DMS153 treated with DMSO at 0.1 percent for 48 hours (cell line): ENCODE measurements around the gene OR6C70.
"Not testable (repeated sequence)": the region's sequence is repeated elsewhere in the genome, so short reads cannot be mapped to it uniquely, and the experiment has no call there.

Experiments used
- DNase-seq: peaks from one replicate; lab custom pipeline; 2025; ENCODE audit not compliant: unreplicated experiment; lab: John Stamatoyannopoulos, UW

Gene OR6C70

DNA sequence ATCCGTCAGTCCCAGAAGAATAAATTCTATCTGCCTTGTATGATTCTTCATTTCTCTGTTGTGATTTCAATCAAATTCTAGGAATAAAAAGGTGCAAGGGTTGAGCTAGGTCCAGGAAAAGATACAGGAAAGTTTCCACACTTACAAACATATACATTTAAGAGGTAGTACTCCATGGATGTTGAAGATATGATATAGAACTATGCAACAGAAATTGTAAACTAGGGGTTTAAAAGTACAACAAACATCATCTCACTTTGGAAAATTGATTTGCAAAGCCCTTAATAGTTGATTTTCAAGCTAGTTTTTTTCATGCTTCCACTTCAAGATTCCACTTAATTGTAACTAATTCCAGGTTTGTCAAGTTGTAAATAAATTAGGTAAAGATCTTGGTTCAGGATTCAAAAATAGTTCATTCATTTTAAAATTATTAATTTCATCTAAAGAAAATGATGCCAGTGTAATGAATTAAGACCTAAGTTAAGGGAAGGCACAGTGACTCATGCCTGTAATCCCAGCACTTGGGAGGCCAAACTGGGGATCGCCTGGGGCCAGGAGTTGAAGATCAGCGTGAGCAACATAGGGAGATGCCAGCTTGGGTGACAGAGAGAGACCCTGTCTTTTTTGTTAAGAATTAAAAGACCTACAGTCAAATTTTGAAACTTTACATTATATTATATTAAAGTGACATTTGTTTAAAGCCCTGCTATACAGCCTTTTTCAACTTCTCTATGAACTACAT lies at the start of gene OR6C70:
TSS of gene OR6C70 (minus strand) at position 51 of the 742 bp plus-strand sequence. CDS start at position 51, 0 bp downstream.
- no peak for DNase-seq

DNA sequence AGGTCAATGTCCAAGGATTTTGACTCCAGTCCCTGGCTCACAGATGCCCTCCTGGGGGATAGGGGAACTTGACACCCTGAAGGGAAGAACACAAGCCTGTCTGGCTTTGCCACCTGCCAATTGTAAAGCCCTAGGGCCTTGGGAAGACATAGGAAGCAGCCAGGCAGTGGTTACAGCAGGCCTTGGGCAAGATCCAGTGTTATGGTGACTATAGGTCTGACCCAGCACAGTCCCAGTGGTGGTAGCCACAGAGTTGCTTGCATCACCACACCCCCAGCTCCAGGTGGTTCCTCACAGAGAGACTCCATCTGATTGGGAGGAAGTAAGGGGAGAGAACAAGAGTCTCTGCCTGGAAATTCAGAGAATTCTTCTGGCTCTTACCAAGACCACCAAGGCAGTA lies 46.5 kb upstream of the OR6C70 start:
- DNase-seq: no peak

DNA sequence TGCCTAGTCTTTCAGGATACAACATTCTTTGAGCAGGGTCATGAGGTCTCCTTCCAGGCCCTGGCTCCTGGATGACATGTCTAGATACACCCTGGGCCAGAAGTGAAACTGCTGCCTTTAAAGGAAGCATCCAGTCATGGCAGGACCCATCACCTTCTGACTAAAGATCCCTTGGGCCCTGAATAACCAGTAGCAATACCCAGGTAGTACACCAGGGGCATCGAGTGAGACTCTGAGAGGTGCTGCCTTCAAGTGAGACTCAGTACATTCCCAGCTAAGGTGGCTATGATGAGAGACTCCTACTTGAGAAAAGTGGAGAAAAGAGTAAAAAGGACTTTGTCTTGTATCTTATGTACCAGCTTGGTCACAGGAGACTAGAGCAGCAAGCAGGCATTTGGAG lies 45.8 kb upstream of the OR6C70 start:
- no peak for DNase-seq

DNA sequence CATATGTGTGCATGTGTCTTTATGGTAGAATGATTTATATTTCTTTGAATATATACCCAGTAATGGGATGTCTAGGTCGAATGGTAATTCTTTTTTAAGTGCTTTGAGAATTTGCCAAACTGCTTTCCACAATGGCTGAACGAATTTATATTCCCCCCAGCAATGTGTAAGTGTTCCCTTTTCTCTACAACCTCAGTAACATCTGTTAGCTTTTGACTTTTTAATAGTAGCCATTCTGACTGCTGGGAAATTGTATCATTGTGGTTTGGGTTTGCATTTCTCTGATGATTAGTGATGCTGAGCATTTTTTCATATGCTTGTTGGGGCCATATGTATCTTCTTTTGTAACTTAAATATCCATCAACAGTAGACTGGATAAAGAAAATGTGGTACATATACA lies 31.7 kb upstream of the OR6C70 start:
- no peak for DNase-seq

DNA sequence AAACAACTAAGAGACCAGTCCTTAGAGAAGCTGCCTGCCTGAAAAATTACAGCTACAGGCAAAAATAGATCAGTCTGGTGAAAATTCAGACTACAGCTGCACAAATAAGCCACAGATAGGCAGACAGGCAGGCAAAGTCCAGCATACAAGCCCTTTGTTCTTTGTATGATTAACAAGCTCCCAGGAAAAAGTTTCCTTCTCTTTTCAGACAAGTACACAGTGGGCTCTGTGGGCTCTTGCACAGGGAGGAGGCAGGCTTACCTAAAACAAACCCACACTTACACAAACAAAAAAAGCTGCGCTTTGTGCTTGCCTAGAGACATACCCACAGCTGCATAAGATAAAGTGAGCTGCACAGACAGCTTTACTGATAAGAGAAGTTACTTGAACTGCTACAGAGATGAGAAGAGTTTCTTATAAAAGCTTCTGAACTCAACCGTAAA lies 29.9 kb upstream of the OR6C70 start:
- DNase-seq: no peak

DNA sequence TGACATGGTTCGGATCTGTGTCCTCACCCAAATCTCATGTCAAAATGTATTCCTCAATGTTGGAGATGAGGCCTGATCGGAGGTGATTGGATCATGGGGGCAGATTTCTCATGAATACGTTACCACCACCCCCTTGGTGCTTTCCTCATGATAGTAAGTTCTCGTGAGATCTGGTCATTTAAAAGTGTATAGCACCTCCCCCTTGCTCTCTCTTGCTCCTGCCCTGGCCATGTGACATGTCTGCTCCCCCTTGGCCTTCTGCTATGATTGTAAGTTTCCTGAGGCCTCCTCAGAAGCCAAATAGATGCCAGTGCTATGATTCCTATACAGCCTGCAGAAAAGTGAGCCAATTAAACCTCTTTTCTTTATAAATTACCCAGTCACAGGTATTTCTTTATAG lies 29.3 kb upstream of the OR6C70 start:
- no peak for DNase-seq

DNA sequence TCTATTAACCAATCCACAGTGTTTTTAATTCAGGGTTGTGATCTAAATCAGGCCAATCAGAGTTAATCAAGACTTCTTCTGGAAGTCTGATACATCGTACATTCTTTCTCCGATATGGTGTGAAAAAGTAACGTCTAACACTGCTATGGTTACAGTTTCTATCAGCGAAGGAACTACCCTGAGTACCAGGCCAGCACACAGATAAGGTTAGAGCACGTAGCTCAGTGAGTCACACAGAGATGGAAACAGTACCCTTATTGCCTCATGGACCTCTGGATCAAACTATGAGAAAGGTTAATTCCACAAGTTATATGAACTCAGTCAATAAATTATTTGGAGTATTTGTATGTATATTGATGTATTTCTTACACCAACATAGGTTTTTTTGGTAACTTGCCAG lies 25.6 kb upstream of the OR6C70 start:
- no peak for DNase-seq

DNA sequence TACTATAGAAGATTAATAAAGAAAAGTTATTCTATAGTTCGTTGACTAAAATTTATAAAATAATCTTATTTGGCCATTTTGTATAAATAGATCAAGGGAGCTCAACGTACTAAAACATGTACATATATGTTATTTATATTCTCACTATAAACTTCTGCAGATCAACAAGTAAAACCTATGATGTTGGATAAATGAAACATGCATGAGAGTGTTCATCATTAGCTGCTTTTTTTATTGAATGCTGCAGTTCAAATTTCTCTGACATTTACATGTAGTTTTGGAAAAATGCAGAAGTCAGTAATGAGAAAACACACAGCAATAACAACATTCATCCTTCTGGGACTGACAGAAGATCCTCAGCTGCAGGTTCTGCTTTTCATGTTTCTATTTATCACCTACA lies 22.1 kb upstream of the OR6C70 start, which contains the start of gene OR6C68:
TSS of gene OR6C68 (plus strand) at position 301 of the 400 bp plus-strand sequence. CDS start at position 301, 0 bp downstream.
- no peak for DNase-seq

DNA sequence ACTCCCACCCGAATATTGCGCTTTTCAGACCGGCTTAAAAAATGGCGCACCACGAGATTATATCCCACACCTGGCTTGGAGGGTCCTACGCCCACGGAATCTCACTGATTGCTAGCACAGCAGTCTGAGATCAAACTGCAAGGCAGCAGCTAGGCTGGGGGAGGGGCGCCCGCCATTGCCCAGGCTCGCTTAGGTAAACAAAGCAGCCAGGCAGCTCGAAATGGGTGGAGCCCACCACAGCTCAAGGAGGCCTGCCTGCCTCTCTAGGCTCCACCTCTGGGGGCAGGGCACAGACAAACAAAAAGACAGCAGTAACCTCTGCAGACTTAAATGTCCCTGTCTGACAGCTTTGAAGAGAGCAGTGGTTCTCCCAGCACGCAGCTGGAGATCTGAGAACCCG lies 14.3 kb upstream of the OR6C70 start:
- not testable (repeated sequence) for DNase-seq

DNA sequence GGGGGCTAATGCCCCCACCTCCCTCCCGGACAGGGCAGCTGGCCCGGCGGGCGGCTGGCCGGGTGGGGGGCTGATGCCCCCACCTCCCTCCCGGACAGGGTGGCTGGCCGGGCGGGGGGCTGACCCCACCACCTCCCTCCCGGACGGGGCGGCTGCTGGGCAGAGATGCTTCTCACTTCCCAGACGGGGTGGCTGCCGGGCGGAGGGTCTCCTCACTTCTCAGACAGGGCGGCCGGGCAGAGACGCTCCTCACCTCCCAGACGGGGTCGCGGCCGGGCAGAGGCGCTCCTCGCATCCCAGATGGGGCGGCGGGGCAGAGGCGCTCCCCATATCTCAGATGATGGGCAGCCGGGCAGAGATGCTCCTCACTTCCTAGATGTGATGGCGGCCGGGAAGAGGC lies 9.2 kb upstream of the OR6C70 start:
- DNase-seq: not testable (repeated sequence)

DNA sequence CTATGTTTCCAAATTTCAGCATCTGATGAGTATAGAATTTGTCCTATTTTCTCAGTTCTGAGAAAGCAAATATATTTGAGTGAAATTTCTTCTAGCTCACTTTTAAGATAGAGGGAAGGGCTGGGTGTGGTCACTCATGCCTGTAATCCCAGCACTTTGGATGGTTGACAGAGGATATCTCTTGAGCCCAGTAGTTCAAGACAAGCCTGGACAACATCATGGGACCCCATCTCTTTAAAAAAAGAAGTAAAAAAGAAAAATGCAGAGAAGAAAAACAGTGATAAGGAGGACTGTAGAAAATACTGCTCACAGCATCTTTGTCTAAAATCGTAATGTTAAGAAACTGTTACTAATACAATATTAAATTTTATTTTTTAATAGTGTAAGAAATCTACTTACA lies 2.3 kb upstream of the OR6C70 start:
- no peak for DNase-seq

DNA sequence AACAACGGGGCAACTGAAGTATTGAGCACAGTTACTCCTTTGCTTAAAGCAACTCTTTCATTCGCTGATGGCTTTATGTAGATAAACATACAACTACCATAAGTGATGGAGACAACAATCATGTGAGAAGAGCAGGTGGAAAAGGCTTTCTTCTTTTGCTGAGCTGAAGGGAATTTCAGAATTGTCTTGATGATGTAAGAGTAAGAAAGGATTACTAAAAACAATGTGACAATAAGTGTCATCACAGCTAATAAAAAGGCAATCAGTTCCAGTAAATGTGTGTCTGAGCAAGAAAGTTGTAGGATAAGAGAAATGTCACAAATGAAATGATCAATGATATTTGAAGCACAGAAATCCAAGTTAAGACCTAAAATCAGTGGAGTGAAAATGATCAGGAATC lies 647 bp downstream of the OR6C70 start:
- DNase-seq: no peak

DNA sequence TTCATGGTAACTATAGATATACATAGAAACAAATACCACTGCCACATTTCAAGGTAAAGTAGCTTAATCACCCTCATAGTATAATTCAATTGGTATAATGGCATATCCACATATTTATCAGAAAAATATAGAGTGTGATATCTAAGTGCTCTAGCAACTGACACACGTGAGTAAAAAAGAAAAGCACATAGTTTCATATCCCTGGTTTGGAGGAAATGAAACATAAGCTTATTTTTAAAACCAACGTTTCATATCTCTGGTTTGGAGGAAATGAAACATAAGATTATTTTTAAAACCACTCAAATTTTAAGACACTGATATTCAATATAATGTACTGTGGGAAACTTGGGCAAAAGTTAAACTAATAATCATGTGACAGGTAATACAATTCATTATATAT lies 2.1 kb downstream of the OR6C70 start:
- DNase-seq: no peak

DNA sequence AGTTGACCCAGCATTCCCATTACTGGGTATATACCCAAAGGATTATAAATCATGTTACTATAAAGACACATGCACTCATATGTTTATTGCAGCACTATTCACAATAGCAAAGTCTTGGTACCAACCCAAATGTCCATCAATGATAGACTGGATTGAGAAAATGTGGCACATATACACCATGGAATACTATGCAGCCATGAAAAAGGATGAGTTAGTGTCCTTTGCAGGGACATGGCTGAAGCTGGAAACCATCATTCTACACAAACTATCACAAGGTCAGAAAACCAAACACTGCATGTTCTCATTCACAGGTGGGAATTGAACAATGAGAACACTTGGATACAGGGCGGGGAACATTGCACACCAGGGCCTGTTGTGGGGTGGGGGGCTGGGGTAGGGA lies 5.0 kb downstream of the OR6C70 start:
- not testable (repeated sequence) for DNase-seq

DNA sequence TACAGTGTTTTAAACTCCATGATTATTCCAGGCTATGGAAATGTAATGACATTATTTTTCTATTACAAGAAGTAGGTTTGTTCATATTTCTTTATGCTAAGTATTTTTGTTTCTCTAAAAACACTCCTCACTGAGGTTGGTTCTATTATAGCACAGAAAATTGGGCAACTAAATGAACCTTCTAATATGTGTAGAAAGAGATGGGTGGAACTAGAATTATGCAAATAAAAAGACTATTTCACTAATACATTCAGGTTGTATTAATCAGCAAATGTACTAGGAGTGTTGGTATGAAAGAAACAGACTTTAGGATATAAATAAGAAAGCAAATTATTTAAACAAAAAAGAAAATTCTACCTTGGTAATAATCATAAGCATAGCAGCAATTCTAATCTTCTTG lies 21.1 kb downstream of the OR6C70 start:
- DNase-seq: no peak

DNA sequence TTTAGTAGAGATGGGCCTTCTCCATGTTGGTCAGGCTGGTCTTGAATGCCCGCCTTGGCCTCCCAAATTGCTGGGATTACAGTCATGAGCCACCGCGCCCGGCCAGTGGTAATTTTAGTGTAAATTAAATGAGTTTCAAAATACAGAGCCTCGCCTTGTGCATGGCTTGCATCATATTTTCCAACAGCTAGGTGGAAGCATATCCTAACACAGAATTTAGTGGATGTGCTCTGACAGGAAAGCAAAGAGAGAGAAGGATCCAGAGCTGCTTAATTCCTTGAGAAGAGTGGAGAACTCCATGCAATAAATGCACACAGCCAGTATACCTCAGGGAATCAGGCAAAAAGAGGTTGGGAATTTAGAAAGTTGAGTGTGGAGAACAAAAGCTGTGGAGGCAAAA lies 23.6 kb downstream of the OR6C70 start:
- no peak for DNase-seq

DNA sequence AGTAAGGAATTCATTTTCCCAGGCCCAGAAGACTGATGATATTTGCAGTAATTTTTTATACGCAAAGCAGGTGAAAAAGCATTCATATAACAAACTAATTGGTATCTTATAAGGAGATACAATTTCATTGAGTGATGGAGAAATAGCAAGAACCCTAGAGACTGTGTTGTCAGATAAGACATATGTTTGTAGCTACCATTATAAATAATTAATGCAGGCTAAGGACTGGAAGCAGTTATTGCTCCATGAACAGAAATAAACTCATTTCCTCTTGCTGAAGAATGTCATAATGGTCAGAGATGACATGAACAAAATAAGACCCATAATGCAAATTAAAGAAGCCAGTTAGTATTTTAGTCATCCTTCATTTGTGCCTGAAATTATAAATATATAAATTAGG lies 24.6 kb downstream of the OR6C70 start:
- DNase-seq: no peak

DNA sequence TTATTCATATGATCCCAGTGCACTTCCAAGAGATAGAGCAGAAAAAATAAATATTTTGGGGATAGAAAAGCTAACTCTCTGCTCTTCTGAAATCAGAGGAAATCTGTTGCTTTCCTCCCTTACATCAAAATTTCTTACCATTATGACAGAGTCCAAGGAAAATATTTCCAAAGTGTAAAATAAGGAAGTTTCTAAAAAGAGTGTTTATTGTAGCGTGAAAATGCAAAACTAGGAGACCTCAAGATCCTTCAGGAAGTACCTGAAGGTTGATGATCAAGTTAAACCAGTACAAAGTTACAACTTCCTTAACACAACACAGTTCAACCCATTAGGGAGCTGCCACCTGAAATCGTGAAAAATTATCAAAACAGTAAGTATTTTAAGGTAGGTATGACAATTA lies 26.2 kb downstream of the OR6C70 start, which contains the start of gene OR6C2:
TSS of gene OR6C2 (plus strand) at position 301 of the 400 bp plus-strand sequence. CDS start 8,138 bp downstream, outside the sequence.
- no peak for DNase-seq

DNA sequence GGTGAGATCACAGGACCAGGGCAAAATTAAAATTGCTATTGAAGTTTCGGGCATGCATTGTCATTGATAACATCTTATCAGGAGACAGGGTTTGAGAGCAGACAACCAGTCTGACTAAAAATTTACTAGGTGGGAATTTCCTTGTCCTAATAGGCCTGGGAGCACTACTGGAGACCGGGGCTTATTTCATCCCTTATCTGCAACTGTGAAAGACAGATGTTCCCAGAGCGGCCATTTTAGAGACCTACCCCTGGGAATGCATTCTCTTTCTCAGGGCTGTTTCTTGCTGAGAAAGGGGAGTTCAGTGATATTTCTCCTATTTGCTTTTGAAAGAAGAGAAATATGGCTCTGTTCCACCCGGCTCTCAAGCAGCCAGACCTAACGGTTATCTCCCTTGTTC lies 28.7 kb downstream of the OR6C70 start:
- not testable (repeated sequence) for DNase-seq

DNA sequence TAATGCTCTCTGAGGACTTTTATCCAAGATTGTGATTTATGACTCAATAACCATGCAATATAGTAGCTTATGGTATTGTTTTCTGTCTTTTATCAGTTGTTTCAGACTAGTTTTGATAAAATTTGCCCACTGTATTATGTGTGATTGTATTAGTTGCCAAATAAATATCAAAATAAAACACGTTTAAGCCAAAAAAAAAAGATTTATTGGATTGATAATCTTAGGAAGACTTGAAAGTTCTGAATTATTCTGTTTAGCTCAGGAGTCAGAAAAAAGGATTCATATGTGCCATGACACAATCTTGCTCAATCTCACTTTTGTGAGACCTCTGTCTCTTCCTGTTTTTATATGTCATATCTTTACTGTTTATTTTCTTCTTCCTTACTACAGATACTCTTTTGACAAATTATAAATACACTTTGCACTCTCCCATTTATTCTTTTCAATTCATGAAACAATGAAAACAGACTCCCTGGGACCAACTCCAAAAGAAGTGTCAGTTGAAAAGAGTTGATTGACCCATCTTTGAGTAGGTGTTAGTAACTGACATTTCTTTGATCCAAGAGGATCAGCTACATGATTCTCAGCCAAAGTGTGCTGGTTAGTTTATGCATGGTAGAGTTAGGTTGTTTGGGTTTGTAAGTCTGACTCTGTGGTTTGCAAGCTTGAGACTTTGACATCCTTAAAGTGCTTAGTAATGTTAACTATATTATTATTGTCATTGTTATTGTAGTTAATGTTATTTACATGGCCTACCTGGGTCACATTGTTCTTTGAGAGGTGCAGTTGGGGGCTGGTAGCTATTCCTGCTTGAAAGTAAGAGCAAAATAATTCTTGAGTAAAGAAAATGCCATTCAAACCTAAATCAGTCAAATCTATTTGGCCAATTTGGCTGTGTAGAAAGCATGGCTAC lies 41.4 kb downstream of the OR6C70 start:
- DNase-seq: no peak

DNA sequence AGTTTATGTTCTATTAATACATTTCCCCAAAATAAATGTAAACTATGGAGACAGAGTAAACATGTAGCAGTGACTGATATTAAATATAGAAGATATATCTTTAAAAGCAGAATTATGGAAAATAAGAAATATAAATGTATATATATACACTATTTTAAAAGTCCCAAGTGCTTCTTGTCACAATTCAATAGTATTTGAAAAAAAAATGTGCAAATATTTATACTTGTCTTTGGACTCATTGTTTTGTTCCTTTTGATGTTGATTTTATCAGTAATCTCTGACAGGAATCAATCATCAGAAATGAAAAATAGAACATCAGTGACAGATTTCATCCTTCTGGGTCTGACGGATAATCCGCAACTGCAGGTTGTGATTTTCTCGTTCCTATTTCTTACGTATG lies 44.0 kb downstream of the OR6C70 start, which contains the start of gene OR6C76:
TSS of gene OR6C76 (plus strand) at position 301 of the 400 bp plus-strand sequence. CDS start at position 301, 0 bp downstream.
- no peak for DNase-seq
